Measurements from ENCODE around the gene PIERCE2. TPM values are rescaled to one million over a fixed set of nuclear protein-coding genes. Genes with fewer than 3 reads are reported as not detected.

PIERCE2 gene
- total and polyA plus RNA-seq, 2 of the 4 experiments (the other 2 are of a cell fraction), result 0.36 to 0.48 TPM

DNA sequence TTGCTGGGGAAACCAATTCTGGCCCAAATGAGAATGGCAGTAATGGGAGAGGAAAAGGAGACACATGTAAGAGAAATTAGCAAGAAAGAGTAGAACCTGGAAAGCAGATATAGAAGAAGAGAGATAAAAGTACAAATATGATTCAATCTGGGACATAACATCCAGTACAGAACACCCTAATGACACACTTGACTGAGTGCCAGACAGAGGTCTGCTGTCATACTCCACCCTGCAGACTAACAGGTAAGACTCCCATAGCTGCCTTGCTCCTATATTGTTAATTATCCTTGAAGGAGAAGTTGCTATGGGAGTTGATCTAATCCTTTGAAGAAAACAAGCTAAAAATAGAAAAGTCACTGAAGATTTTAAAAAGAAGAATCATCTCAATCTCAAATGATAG is 21.3 kb upstream of the PIERCE2 start:
- H4K20me1 ChIP-seq (ENCODE audit: insufficient read depth, low read length), result no peaks in the 10 kb centered on the region
- no peaks in the 10 kb centered on the region for H3K36me3 ChIP-seq (ENCODE audit: control insufficient read depth, insufficient read depth, low read length)
- H3K4me3 ChIP-seq (ENCODE audit: insufficient read depth, low read depth, low read length), result no peak overlapping the region
- H2AFZ ChIP-seq (replicated peaks; ENCODE audit: low read length, poor library complexity), result no peak overlapping the region
- H4K8ac ChIP-seq (ENCODE audit: low read depth in 2 of 2, low read length in 2 of 2), result no peak overlapping the region
- no peak overlapping the region for H2AK9ac ChIP-seq (replicated peaks; ENCODE audit: low read depth, low read length, poor library complexity)
- H3K23ac ChIP-seq (ENCODE audit: low read depth, low read length), result no peak overlapping the region
- no TSS peak for BruUV-seq (replicated peaks)
- H4K91ac ChIP-seq (ENCODE audit: insufficient read depth, low read depth, low read length), result no peak overlapping the region
- ATAC-seq (ENCODE audit: low read depth) (no peak), DNase-seq (no peak)
- no peaks in the 10 kb centered on the region for H3K27me3 ChIP-seq (ENCODE audit: control insufficient read depth, insufficient read depth, low read length)
- H4K5ac ChIP-seq (ENCODE audit: low read depth, low read length), result no peak overlapping the region
- H2BK15ac ChIP-seq (ENCODE audit: low read depth, low read length), result no peak overlapping the region
- peaks cover 2% of the 10 kb centered on the region for H3K4me1 ChIP-seq (ENCODE audit: control insufficient read depth, insufficient read depth, low read length)
- ChIA-PET CTCF (no interaction called here), POLR2A (ENCODE audit: unreplicated experiment) (no interaction called here)
- intact Hi-C loops (cut with micrococcal nuclease) (no loop called here), in situ Hi-C loops (cut with MboI; ENCODE audit: low sequenced_read_pairs) (no loop called here), dilution Hi-C loops (cut with HindIII; ENCODE audit: low sequenced_read_pairs, unreplicated experiment) (no loop called here)
- TF ChIP-seq POLR2A (IDR thresholded peaks at IDR 0.05; ENCODE audit: low read depth, low read length), result no peak
- no peak for TF ChIP-seq RAD21 (IDR thresholded peaks at IDR 0.05; ENCODE audit: low read length)
- H2BK120ac ChIP-seq (ENCODE audit: low read depth, low read length), result no peak overlapping the region
- H3K9me1 ChIP-seq (ENCODE audit: insufficient read depth, low read length), result no peaks in the 10 kb centered on the region
- no peak overlapping the region for H3K27ac ChIP-seq (ENCODE audit: insufficient read depth, low read length)
- no peak overlapping the region for H2AK5ac ChIP-seq (ENCODE audit: low read depth, low read length)
- H3K18ac ChIP-seq (ENCODE audit: low read depth, low read length), result no peak overlapping the region
- no peaks in the 10 kb centered on the region for H3K9me3 ChIP-seq (ENCODE audit: control insufficient read depth, insufficient read depth, low read length)
- no peak overlapping the region for H3K56ac ChIP-seq (ENCODE audit: extremely low read depth, insufficient read depth, low read length)
- H3K4me2 ChIP-seq (ENCODE audit: low read depth, low read length), result no peak overlapping the region
- H3K79me1 ChIP-seq (ENCODE audit: low read depth in 1 of 2, low read length in 2 of 2), result no peaks in the 10 kb centered on the region; a peak in 1 of 4 replicates
- H2BK5ac ChIP-seq (ENCODE audit: low read depth, low read length, poor library complexity, severe bottlenecking), result no peak overlapping the region
- H3K14ac ChIP-seq (replicated peaks; ENCODE audit: low read depth, low read length), result no peak overlapping the region
- H3K9ac ChIP-seq (ENCODE audit: low read depth, low read length), result no peak overlapping the region
- no peak overlapping the region for H2BK20ac ChIP-seq (ENCODE audit: low read depth, low read length)
- no peak overlapping the region for H3K4ac ChIP-seq (ENCODE audit: low read depth, low read length)
